Urinary bladder (tissue), 4 donors: ENCODE results near the gene SESN1. TPM values are rescaled to one million over a fixed set of nuclear protein-coding genes. Genes with fewer than 3 reads are reported as not detected.
"Not testable (repeated sequence)": the region's sequence is repeated elsewhere in the genome, so short reads cannot be mapped to it uniquely, and the experiment has no call there.

Experiments
- DNase-seq: peaks from one replicate; pipeline ENCODE4 v3.0.0-alpha.2; 2015; ENCODE audit errors: extremely low spot score
- H3K27ac ChIP-seq: one replicate; pipeline ENCODE4 v1.5.1; 2013; ENCODE audit warnings: low read depth, mild to moderate bottlenecking, moderate library complexity
- H3K36me3 ChIP-seq: one replicate; pipeline ENCODE4 v1.6.1; 2013; ENCODE audit warnings: mild to moderate bottlenecking, moderate library complexity; ENCODE audit not compliant: insufficient read depth
- H3K4me1 ChIP-seq: one replicate; pipeline ENCODE4 v1.6.1; 2013; ENCODE audit warnings: mild to moderate bottlenecking, moderate library complexity; ENCODE audit not compliant: insufficient read depth
- H3K4me3 ChIP-seq: one replicate; pipeline ENCODE4 v1.5.1; 2013; ENCODE audit warnings: low read depth, low read length
- WGBS: extraction: QIAGEN DNeasy Blood & Tissue Kit; methylation state at CpG from one replicate; pipeline ENCODE4 v1.1.7; 2013; 5-methylcytosine and 5-hydroxymethylcytosine counted together
- polyA plus RNA-seq: library from polyadenylated mRNA; stranded (reverse); fragments of 200-250 nt; gene quantifications from one replicate; pipeline ENCODE4 v1.2.3, GENCODE V29; 2013
- total RNA-seq: library from RNA; depleted of rRNA; stranded (reverse); fragments of >200 nt; gene quantifications from one replicate; pipeline ENCODE4 v1.2.3, GENCODE V29; 2014
- donor health status: healthy with polysubstance abuse.
- donor health status: healthy.

SESN1 gene
- total and polyA plus RNA-seq, 2 donors = 33.4 to 67.2 TPM

DNA sequence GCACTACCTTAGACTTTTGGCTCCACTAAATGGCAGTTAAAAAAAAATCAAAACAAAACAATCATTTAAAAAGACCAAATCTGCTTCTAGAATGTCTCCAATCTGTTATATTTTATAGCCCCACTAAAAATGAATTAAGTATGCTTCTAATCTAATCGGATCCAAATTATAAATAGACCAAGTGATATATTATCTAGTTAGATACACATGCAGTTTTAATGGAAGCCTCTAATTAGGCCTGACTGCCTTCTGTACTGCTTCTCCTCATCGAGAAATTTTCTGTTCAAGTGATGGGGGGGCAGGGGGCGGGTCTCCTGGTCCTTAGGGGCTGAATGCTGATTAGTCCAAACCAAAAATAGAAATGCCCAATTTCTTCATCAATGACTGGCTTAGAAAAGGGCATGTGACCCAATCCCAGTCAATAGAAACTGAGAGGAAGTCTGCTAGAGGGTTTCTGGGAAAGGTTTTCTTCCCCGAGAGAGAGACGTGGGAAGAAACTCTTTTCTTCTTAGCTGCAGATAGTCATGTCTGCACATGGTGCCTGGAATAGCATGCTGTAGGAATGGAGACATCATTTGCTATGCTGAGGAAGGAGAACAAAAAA, 6.9 kb downstream of the SESN1 start:
- 52% methylated on average over 5 of the region's 5 CpGs for WGBS

DNA sequence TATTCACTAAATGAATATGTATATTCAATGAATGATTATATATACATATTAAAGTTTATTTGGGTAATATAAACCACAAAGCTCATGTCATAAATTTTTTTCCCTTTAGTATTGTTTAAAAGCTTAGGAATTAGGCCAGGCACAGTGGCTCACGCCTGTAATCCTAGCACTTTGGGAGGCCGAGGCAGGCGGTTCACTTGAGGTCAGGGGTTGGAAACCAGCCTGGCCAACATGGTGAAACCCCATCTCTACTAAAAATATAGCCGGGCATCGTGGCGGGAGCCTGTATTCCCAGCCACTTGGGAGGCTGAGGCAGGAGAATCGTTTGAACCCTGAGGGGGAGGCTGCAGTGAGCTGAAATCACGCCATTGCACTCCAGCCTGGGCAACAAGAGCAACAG, 10.5 kb downstream of the SESN1 start:
- H3K27ac ChIP-seq, H3K4me3 ChIP-seq, H3K4me1 ChIP-seq, H3K36me3 ChIP-seq, DNase-seq: not testable (repeated sequence)
- WGBS = 90% methylated on average over 8 of the region's 8 CpGs

More for the DNA sequence above, 6.9 kb downstream of the SESN1 start:
- Histone ChIP-seq H3K4me1 (no peaks in the 10 kb centered on the region), H3K27ac (no peak overlapping the region), H3K36me3 (peaks cover 2% of the 10 kb centered on the region), H3K4me3 (no peak overlapping the region)
- no peak for DNase-seq

DNA sequence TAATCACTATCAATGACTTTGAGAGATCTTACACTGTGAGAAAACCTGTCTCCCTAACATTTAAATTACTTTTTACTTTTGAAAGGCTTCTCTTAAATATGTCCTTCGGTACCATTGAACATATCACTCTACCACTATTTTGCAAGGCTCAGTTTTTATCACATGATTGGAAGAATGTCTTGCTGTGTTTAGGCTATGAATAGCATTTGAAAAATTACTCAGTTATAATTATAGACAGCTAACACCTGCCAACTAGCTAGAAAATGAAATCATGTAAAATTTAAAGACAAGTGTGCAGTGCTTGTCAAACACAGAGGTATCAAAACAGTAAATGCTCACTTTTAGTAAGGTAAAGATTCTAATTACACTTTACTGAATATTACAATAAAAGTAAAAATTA, 11.0 kb downstream of the SESN1 start:
- Histone ChIP-seq H3K27ac (no peak overlapping the region), H3K36me3 (no peaks in the 10 kb centered on the region), H3K4me3 (no peak overlapping the region), H3K4me1 (no peaks in the 10 kb centered on the region)
- DNase-seq = no peak
- WGBS = 92% methylated on average over 1 of the region's 1 CpG

DNA sequence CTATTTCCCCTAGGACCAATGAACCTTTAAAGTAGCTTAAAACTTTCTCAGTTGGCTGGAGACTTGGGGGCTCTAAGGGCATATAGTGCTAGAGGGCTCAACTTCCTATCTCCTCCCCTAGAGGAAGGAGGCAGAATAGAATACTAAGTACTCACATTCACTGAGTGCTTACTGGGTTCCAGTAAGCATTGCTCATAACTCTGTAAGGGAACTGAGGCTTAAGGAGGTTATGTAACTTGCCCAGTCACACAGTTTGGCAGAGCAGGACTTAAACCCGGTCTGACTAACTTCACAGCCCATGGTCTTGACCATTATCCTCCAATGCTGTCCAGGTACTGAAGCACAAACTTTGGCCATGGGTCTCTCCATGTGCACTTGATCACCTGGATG, 12.5 kb downstream of the SESN1 start:
- Histone ChIP-seq H3K27ac (no peak overlapping the region), H3K36me3 (no peaks in the 10 kb centered on the region), H3K4me3 (no peak overlapping the region), H3K4me1 (no peaks in the 10 kb centered on the region)
- 84% methylated on average over 1 of the region's 1 CpG for WGBS
- DNase-seq = no peak

DNA sequence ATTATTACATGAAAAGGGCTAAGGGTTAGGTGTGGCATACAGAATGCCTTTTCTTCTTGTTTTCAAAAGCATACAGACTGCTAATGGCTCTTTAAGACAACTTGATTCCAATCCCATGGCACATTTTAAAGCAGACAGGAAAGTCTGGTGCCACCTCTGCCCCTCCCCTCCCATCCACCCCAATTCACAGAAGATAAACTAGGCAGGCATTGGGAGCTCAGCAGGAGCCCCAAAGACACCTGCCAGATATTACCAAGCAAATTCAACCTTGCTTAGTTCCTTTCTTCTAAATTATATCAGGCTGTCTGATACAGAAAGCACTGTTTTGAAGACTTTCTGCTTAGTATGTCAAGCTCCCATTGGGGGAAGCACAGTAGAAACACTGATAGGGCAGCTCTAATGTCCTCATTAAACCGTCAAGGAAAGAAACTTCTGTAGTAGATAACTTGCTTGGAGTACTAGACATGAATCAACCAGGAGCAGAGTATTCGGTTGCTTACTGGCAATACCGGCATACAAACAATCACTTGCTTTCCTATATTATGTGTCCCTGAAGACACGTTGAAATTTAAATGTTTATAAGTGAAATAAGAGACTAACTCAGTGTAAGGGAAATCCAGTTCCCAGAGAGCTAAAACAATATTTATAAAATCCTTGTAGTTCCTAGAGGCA, 13.0 kb downstream of the SESN1 start:
- Histone ChIP-seq H3K27ac (no peak overlapping the region), H3K36me3 (no peaks in the 10 kb centered on the region), H3K4me1 (no peaks in the 10 kb centered on the region), H3K4me3 (no peak overlapping the region)
- 61% methylated on average over 4 of the region's 4 CpGs for WGBS
- DNase-seq = no peak

DNA sequence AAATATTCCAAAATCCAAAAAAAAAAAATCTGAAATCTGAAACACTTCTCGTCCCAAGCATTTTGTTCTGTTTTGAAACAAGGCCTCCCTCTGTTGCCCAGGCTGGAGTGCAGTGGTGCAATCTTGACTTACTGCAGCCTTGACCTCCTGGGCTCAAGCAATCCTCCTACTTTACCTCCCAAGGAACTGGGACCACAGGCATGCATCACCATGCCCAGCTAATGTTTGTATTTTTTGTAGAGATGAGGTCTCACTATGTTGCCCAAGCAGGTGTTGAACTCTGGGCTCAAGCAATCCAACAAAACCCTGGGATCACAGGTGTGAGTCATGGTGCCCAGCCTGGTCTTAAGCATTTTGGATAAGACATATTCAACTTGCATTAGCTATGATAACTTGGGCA, 13.6 kb downstream of the SESN1 start:
- Histone ChIP-seq H3K27ac (no peak overlapping the region), H3K36me3 (no peaks in the 10 kb centered on the region), H3K4me1 (no peaks in the 10 kb centered on the region), H3K4me3 (no peak overlapping the region)
- 46% methylated on average over 1 of the region's 1 CpG for WGBS
- DNase-seq = no peak

DNA sequence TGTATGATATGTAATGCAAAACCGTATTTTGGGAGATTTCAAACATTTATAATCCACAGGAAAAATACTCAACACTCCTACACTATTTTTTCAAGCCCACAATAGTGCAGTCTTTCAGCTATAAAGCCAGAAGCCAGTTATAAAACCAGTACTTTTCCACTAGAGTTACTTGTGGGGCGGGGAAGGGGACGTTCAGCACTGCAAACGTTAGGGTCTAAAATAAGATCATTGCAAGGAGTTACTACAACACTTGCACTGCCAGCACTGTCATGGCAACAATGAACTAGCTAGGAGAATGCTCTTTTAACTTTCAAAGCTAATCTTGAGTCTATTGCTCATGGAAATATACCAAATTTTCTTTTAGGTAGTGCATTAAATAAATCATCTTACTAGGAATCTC, 14.7 kb downstream of the SESN1 start:
- Histone ChIP-seq H3K36me3 (no peaks in the 10 kb centered on the region), H3K4me1 (no peaks in the 10 kb centered on the region), H3K27ac (no peak overlapping the region), H3K4me3 (no peak overlapping the region)
- 19% methylated on average over 4 of the region's 4 CpGs for WGBS
- DNase-seq = peak; percentile 60

DNA sequence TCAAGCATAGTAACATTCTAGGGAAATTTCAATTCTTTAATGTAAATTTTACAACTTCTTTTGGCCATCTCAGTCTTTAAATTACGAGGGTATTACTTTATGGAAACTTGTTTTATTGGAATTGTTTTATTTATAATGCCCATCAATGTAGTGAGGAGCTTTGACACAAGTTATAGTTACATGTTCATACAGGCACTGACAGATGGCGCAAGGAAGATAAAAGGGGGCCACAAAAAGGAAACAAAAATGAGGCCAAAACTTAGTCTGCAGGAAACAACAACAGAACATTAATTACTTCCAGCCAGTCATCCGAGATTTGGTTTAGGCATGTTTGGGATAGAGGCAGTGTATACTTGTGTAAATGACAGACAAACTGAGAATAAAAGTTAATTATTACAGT, 18.3 kb downstream of the SESN1 start:
- no peak overlapping the region for H3K27ac ChIP-seq
- no peak overlapping the region for H3K4me3 ChIP-seq
- WGBS = 63% methylated on average over 3 of the region's 3 CpGs
- no peak for DNase-seq
- H3K36me3 ChIP-seq = no peaks in the 10 kb centered on the region
- H3K4me1 ChIP-seq = no peaks in the 10 kb centered on the region

DNA sequence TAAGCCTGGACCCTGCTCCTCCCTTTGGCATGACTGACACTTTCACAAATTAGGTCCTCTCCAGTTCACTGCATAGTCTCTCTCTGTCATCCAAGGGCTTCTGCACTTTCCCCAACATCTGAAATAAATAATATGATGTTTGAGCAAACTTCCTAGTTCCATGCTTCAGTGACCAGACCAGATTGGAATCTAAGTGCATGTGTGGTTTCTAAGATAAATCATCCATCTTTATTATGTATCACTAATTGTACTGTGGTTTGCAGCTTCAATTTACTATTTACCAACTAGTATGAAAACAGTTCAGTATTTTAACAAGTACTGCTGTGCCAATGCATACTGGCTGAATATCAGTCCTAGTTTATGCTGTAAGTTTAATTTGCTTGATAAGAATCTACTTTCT, 18.7 kb downstream of the SESN1 start:
- Histone ChIP-seq H3K4me1 (no peaks in the 10 kb centered on the region), H3K4me3 (no peak overlapping the region), H3K27ac (no peak overlapping the region), H3K36me3 (no peaks in the 10 kb centered on the region)
- no peak for DNase-seq

DNA sequence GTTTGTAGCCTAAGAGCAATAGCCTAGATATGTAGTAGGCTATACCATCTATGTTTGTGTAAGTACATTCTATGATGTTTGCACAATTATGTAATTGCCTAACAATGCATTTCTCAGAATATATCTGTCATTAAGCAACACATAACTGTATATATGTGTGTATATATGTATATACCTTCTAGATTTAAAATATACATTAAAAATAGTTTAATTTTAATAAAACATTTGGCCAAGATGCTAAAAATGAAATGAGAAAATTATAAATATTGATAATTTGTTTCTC, 20.6 kb downstream of the SESN1 start:
- no peaks in the 10 kb centered on the region for H3K4me1 ChIP-seq
- H3K27ac ChIP-seq = no peak overlapping the region
- no peak overlapping the region for H3K4me3 ChIP-seq
- H3K36me3 ChIP-seq = no peaks in the 10 kb centered on the region
- no peak for DNase-seq

DNA sequence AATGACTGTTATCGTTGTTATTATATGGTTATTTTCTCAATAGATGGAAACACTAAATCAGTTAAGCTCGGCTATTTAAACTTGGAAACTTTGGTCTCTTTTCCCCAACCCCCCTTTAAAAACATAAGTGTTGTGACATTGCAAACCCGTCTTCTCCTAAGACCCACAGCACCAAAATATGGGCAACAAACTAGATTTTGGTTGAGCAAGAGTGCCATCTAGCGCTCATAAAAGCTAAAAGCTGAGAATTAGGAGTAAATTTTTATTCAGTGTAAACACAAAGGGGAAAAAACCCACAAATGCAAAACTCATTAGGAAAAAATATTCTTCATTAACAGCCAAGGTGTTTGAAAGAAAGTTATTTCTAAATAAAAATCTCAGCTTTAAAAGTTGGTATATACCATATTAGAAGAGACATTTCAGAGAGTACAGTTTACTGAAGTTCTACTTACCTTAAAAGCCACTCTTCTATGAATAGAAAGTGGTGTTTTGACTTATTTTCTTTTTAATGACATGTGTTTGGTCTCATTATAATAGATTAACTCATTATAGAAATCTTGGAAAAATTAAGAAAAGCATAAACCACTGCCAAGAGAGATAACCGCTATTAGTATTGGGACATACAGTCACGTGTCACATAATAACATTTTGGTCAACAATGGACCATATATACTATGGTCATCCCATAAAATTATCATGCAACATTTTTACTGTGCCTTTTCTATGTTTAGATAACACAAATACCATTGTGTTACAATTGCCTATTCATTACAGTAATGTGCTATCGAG, 21.1 kb downstream of the SESN1 start:
- WGBS = 50% methylated on average over 7 of the region's 7 CpGs
- peak; percentile 65 for DNase-seq

DNA sequence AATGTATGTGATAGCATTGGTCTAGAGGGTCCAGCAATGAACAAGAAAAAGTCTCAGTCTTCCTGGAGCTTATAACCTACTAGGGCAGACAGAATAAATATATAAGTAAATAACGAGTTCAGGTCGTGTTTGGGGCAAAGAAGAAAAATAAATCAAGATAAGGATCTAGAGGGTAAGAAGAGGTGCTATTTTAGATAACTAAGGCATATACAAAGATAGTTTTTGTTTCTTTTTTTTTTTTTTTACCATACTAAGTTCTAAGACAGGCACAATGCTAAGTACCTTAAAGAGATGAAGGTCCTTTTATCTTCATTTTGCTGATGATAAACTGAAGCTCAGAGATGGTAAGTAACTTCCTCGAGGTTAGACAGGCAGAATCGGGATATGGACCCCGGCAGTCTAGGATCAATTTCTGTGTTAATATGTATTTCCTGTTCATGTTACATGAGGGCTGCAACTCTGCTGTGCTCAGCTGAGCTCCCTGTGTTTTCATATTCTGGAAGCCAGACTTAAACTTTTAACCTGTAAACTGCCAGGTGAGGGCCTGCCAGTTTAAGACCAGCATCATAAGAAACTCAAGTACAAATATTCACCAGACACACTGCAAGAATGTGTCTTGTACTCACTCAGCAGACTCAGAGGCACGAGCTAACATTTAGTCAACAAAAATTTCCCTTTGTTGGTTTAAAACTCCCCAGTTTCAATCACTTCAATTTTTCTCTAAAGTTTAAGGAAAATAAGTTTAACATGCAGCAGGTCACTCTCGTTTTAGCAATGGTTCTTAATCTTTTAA, 23.3 kb downstream of the SESN1 start:
- DNase-seq = no peak
- no peak overlapping the region for H3K4me3 ChIP-seq
- H3K4me1 ChIP-seq = no peaks in the 10 kb centered on the region
- H3K27ac ChIP-seq = peak overlapping the region; percentile 5
- no peaks in the 10 kb centered on the region for H3K36me3 ChIP-seq
- WGBS = 43% methylated on average over 7 of the region's 7 CpGs

More for the DNA sequence above, 21.1 kb downstream of the SESN1 start:
- no peak overlapping the region for H3K27ac ChIP-seq
- no peak overlapping the region for H3K4me3 ChIP-seq
- H3K36me3 ChIP-seq = no peaks in the 10 kb centered on the region
- H3K4me1 ChIP-seq = no peaks in the 10 kb centered on the region

DNA sequence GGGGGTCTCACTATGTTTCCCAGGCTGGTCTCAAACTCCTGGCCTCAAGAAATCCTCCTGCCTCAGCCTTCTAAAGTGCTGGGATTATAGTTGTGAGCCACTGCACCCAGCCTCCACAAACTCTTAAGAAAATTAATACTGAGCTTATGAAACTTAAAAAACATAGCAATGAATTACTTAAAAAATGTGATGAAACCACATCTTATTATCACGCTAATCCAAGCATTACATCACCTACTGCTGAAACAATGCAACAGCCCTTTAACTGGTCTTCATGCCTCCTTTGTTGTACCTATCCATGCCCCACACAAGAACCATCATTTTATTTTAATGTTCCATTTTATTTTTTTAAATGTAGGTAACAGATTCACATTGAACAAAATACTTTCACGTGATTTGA, 24.9 kb downstream of the SESN1 start:
- DNase-seq = no peak
- Histone ChIP-seq H3K4me1 (no peaks in the 10 kb centered on the region), H3K36me3 (no peaks in the 10 kb centered on the region), H3K4me3 (no peak overlapping the region), H3K27ac (no peak overlapping the region)
- 92% methylated on average over 2 of the region's 2 CpGs for WGBS
